ENCODE results near the gene CDKAL1.

CDKAL1 gene

GRCh38 chr6:21123507-21124436 is 589.5 kb downstream of the CDKAL1 start:
- DNase-seq, result no peak

GRCh38 chr6:21128601-21129000 is 594.3 kb downstream of the CDKAL1 start:
- DNase-seq, result no peak

- no peak for DNase-seq
Observed at GRCh38 chr6:21131406-21131805, 597.1 kb downstream of the CDKAL1 start.

- no peak for DNase-seq
Observed at GRCh38 chr6:21132446-21132845, 598.2 kb downstream of the CDKAL1 start.

GRCh38 chr6:21132856-21133838 is 598.9 kb downstream of the CDKAL1 start:
- no peak for DNase-seq

- DNase-seq, result no peak
Observed at GRCh38 chr6:21133901-21134300, 599.6 kb downstream of the CDKAL1 start.

GRCh38 chr6:21134356-21134755 is 600.1 kb downstream of the CDKAL1 start:
- no peak for DNase-seq

- DNase-seq, result no peak
Observed at GRCh38 chr6:21135484-21136013, 601.3 kb downstream of the CDKAL1 start.

- no peak for DNase-seq
Observed at GRCh38 chr6:21137700-21138335, 603.6 kb downstream of the CDKAL1 start.

- DNase-seq, result no peak
Observed at GRCh38 chr6:21138336-21139069, 604.2 kb downstream of the CDKAL1 start.

GRCh38 chr6:21140966-21141365 is 606.7 kb downstream of the CDKAL1 start:
- DNase-seq, result no peak

- DNase-seq, result no peak
Observed at GRCh38 chr6:21141616-21142303, 607.5 kb downstream of the CDKAL1 start.

GRCh38 chr6:21142741-21143140 is 608.5 kb downstream of the CDKAL1 start:
- no peak for DNase-seq

GRCh38 chr6:21143645-21144044 is 609.4 kb downstream of the CDKAL1 start:
- DNase-seq, result no peak

- DNase-seq, result no peak
Observed at GRCh38 chr6:21144928-21145327, 610.7 kb downstream of the CDKAL1 start.

- no peak for DNase-seq
Observed at GRCh38 chr6:21147995-21148394, 613.7 kb downstream of the CDKAL1 start.

GRCh38 chr6:21149470-21149869 is 615.2 kb downstream of the CDKAL1 start:
- DNase-seq, result no peak

- no peak for DNase-seq
Observed at GRCh38 chr6:21150667-21151066, 616.4 kb downstream of the CDKAL1 start.

GRCh38 chr6:21151119-21151518 is 616.9 kb downstream of the CDKAL1 start:
- DNase-seq, result no peak

GRCh38 chr6:21151530-21151929 is 617.3 kb downstream of the CDKAL1 start:
- no peak for DNase-seq
